GM12878 (cell line): ENCODE results near the gene AMBRA1. TPM values are rescaled to one million over a fixed set of nuclear protein-coding genes. Genes with fewer than 3 reads are reported as not detected.

Experiments used
- CREM ChIP-seq: IDR thresholded peaks from 2 replicates; pipeline ENCODE4 v1.6.1; 2014; ENCODE audit warnings: antibody characterized with exemption, low read depth
- EGR1 ChIP-seq, 2 experiments: IDR thresholded peaks; 1 replicate in 1 of 2; 2 replicates in 1 of 2; pipeline ENCODE4 v1.6.1; 2011 to 2012; ENCODE audit warnings: low read depth in 2 of 2, low read length in 2 of 2, borderline replicate concordance in 1 of 2, mild to moderate bottlenecking in 1 of 2, moderate library complexity in 1 of 2
- FOXK2 ChIP-seq: fragments of 450-650 bp; IDR thresholded peaks from 2 replicates; pipeline ENCODE4 v1.6.1; 2017; ENCODE audit warnings: mild to moderate bottlenecking, moderate library complexity
- GABPA ChIP-seq: IDR thresholded peaks from 2 replicates; pipeline ENCODE4 v1.6.1; 2014; ENCODE audit warnings: antibody characterized with exemption, low read depth, mild to moderate bottlenecking, inconsistent platforms
- IKZF1 ChIP-seq: fragments of 450-650 bp; conservative IDR thresholded peaks from 2 replicates; pipeline ENCODE4 v1.6.1; 2017; ENCODE audit warnings: antibody characterized with exemption, mild to moderate bottlenecking
- IKZF2 ChIP-seq, 2 experiments: fragments of 450-650 bp; IDR thresholded peaks; 2 replicates each; pipeline ENCODE4 v1.6.1; 2017; ENCODE audit warnings: mild to moderate bottlenecking in 2 of 2, moderate library complexity in 2 of 2
- LARP7 ChIP-seq: fragments of 450-650 bp; IDR thresholded peaks from 2 replicates; pipeline ENCODE4 v1.6.1; 2017; ENCODE audit warnings: mild to moderate bottlenecking
- RBBP5 ChIP-seq: fragments of 200-600 bp; sonication (generic); conservative IDR thresholded peaks from 2 replicates; pipeline ENCODE4 v1.6.1; 2016
- RELA ChIP-seq: fragments of 450-650 bp; IDR thresholded peaks from 2 replicates; pipeline ENCODE4 v1.8.0; 2014; ENCODE audit warnings: borderline replicate concordance; ENCODE audit not compliant: partially characterized antibody
- RFX5 ChIP-seq: IDR thresholded peaks from 2 replicates; pipeline ENCODE4 v1.6.1; 2011; ENCODE audit warnings: low read depth, low read length, improper control_type of control experiment
- RUNX3 ChIP-seq: IDR thresholded peaks from 2 replicates; pipeline ENCODE4 v1.6.1; 2012; ENCODE audit warnings: low read length, inconsistent platforms
- SIX5 ChIP-seq: IDR thresholded peaks from 2 replicates; pipeline ENCODE4 v1.6.1; 2011; ENCODE audit warnings: mild to moderate bottlenecking, low read depth, low read length, moderate library complexity; ENCODE audit not compliant: severe bottlenecking
- SMC3 ChIP-seq: IDR thresholded peaks from 2 replicates; pipeline ENCODE4 v1.6.1; 2011; ENCODE audit warnings: low read length, improper control_type of control experiment, borderline replicate concordance
- SUZ12 ChIP-seq: fragments of 200-600 bp; sonication (generic); IDR thresholded peaks from one replicate; pipeline ENCODE4 v1.6.1; 2018; ENCODE audit warnings: antibody characterized with exemption, mild to moderate bottlenecking; ENCODE audit not compliant: unreplicated experiment
- YY1 ChIP-seq: IDR thresholded peaks from 2 replicates; pipeline ENCODE4 v1.6.1; 2011; ENCODE audit warnings: low read depth, mild to moderate bottlenecking, low read length
- ZNF207 ChIP-seq: fragments of 450-650 bp; IDR thresholded peaks from 2 replicates; pipeline ENCODE4 v1.6.1; 2014; ENCODE audit warnings: antibody characterized with exemption, mild to moderate bottlenecking, borderline replicate concordance
- ZNF24 ChIP-seq: fragments of 450-650 bp; IDR thresholded peaks from 2 replicates; pipeline ENCODE4 v1.6.1; 2017; ENCODE audit warnings: antibody characterized with exemption, mild to moderate bottlenecking
- ZZZ3 ChIP-seq: IDR thresholded peaks from 2 replicates; pipeline ENCODE4 v1.6.1; 2011; ENCODE audit warnings: low read depth; ENCODE audit not compliant: control insufficient read depth, insufficient read length
- polyA plus RNA-seq, 11 experiments: library from polyadenylated mRNA; depleted of rRNA in 4 of 11; unstranded in 6 of 11; stranded (reverse) in 5 of 11; fragments of >200 nt; fragmentation: Nextera tagmentation in 4 of 11; fragmentation: Illumina TruSeq in 1 of 11; extraction: Ambion mirVana in 4 of 11; extraction: Trizol in 1 of 11; gene quantifications; 1 replicate in 1 of 11; 2 replicates in 10 of 11; pipeline versions ENCODE4 v1.2.1 to v1.2.3, GENCODE V29; 2011 to 2016; ENCODE audit warnings: inconsistent platforms in 2 of 11, missing spikeins in 2 of 11, low read depth in 1 of 11
- total RNA-seq, 4 experiments: library from RNA; depleted of rRNA in 3 of 4; stranded (reverse); fragments of >200 nt in 3 of 4; fragmentation: Illumina TruSeq in 1 of 4; extraction: Trizol in 1 of 4; gene quantifications; 2 replicates each; pipeline versions ENCODE4 v1.2.1 to v1.2.3, GENCODE V29; 2013 to 2021
- TF ChIP-seq, protein P1 (sequence below): fragments of 450-650 bp; formaldehyde crosslinking; IDR thresholded peaks from 2 replicates; pipeline ENCODE4 v1.4.0; 2020; ENCODE audit warnings: mild to moderate bottlenecking, moderate library complexity
- TF ChIP-seq, protein P2 (sequence below): IDR thresholded peaks from 2 replicates; pipeline ENCODE4 v1.6.1; 2012; ENCODE audit warnings: low read depth, low read length, improper control_type of control experiment
- TF ChIP-seq, protein P3 (sequence below): fragments of 450-650 bp; IDR thresholded peaks from 2 replicates; pipeline ENCODE4 v1.6.1; 2017; ENCODE audit warnings: mild to moderate bottlenecking, moderate library complexity
- TF ChIP-seq, protein P4 (sequence below): IDR thresholded peaks from 2 replicates; pipeline ENCODE4 v1.6.1; 2012; ENCODE audit warnings: low read depth, low read length, improper control_type of control experiment

AMBRA1 gene
- total and polyA plus RNA-seq, 10 of the 15 experiments (the other 5 are each of a cell fraction or from before 2014, with no cell fraction given), result 0.57 to 34.3 (median 13.7) TPM

DNA sequence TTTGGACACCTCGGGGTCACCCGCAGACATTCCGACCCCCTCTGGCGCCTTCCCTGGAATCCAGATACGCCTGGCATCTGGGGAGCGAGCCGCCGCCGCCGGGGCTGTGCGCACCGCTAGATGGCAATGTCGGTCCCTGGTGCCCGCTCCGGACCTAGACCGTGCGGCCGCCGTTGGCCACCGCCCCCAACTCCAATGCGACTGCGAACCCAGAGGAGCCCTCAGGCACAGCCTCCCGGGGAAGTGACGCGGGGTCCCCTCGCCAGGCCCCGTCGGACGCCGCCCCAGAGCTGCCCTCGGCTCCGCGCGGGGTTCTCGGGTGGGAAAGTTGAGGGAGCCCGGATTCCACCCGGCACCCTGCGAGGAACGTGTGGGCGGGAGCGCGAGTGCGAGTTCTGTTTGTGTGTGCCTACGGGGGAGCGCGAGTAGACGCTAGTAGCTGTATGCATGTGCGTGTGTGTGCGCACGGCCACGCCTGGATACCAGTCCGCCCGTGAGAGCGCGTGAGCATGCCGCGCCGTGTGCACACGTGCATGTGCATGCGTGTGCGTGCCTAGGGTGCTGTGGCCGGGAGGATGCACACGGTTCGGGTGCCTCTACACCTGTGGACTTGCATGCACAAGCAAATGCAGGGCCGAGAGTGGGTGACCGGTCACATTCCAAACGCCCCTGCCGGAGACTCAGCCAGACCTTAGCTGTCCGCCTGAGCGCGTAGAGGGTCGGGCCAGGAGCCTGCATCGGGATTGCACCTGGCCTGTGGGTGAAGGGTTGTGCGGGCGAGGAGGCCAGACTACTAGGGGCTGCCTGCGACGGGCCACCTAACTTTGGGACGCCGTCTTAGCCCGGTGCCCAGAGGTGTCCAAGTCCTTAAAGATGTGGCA is 204.1 kb downstream of the AMBRA1 start (continued):
- TF ChIP-seq, protein P1, sequence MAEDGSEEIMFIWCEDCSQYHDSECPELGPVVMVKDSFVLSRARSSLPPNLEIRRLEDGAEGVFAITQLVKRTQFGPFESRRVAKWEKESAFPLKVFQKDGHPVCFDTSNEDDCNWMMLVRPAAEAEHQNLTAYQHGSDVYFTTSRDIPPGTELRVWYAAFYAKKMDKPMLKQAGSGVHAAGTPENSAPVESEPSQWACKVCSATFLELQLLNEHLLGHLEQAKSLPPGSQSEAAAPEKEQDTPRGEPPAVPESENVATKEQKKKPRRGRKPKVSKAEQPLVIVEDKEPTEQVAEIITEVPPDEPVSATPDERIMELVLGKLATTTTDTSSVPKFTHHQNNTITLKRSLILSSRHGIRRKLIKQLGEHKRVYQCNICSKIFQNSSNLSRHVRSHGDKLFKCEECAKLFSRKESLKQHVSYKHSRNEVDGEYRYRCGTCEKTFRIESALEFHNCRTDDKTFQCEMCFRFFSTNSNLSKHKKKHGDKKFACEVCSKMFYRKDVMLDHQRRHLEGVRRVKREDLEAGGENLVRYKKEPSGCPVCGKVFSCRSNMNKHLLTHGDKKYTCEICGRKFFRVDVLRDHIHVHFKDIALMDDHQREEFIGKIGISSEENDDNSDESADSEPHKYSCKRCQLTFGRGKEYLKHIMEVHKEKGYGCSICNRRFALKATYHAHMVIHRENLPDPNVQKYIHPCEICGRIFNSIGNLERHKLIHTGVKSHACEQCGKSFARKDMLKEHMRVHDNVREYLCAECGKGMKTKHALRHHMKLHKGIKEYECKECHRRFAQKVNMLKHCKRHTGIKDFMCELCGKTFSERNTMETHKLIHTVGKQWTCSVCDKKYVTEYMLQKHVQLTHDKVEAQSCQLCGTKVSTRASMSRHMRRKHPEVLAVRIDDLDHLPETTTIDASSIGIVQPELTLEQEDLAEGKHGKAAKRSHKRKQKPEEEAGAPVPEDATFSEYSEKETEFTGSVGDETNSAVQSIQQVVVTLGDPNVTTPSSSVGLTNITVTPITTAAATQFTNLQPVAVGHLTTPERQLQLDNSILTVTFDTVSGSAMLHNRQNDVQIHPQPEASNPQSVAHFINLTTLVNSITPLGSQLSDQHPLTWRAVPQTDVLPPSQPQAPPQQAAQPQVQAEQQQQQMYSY, result no peak
- no peak for TF ChIP-seq RELA
- TF ChIP-seq SIX5, result no peak
- no peak for TF ChIP-seq RFX5
- TF ChIP-seq IKZF2 (IDR thresholded peaks at IDR 0.05), result peak in 1 of 2 experiments; percentile 9; a peak in 1 of 4 replicates
- TF ChIP-seq RUNX3, result no peak
- TF ChIP-seq, protein P2, sequence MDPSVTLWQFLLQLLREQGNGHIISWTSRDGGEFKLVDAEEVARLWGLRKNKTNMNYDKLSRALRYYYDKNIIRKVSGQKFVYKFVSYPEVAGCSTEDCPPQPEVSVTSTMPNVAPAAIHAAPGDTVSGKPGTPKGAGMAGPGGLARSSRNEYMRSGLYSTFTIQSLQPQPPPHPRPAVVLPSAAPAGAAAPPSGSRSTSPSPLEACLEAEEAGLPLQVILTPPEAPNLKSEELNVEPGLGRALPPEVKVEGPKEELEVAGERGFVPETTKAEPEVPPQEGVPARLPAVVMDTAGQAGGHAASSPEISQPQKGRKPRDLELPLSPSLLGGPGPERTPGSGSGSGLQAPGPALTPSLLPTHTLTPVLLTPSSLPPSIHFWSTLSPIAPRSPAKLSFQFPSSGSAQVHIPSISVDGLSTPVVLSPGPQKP, result no peak
- TF ChIP-seq, protein P3, sequence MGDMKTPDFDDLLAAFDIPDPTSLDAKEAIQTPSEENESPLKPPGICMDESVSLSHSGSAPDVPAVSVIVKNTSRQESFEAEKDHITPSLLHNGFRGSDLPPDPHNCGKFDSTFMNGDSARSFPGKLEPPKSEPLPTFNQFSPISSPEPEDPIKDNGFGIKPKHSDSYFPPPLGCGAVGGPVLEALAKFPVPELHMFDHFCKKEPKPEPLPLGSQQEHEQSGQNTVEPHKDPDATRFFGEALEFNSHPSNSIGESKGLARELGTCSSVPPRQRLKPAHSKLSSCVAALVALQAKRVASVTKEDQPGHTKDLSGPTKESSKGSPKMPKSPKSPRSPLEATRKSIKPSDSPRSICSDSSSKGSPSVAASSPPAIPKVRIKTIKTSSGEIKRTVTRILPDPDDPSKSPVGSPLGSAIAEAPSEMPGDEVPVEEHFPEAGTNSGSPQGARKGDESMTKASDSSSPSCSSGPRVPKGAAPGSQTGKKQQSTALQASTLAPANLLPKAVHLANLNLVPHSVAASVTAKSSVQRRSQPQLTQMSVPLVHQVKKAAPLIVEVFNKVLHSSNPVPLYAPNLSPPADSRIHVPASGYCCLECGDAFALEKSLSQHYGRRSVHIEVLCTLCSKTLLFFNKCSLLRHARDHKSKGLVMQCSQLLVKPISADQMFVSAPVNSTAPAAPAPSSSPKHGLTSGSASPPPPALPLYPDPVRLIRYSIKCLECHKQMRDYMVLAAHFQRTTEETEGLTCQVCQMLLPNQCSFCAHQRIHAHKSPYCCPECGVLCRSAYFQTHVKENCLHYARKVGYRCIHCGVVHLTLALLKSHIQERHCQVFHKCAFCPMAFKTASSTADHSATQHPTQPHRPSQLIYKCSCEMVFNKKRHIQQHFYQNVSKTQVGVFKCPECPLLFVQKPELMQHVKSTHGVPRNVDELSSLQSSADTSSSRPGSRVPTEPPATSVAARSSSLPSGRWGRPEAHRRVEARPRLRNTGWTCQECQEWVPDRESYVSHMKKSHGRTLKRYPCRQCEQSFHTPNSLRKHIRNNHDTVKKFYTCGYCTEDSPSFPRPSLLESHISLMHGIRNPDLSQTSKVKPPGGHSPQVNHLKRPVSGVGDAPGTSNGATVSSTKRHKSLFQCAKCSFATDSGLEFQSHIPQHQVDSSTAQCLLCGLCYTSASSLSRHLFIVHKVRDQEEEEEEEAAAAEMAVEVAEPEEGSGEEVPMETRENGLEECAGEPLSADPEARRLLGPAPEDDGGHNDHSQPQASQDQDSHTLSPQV, result no peak
- no peak for TF ChIP-seq ZZZ3
- peak; percentile 62 for TF ChIP-seq IKZF1
- TF ChIP-seq, protein P4, sequence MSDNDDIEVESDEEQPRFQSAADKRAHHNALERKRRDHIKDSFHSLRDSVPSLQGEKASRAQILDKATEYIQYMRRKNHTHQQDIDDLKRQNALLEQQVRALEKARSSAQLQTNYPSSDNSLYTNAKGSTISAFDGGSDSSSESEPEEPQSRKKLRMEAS, result 0 out of 2 replicates have a peak, but pooled peaks have one; percentile 19
- TF ChIP-seq SMC3, result peak; percentile 69
- TF ChIP-seq RBBP5, result no peak
- TF ChIP-seq ZNF207, result no peak
- no peak for TF ChIP-seq FOXK2
- no peak for TF ChIP-seq CREM
- no peak for TF ChIP-seq GABPA
- TF ChIP-seq YY1, result peak; percentile 57; the same call in 1 of the 2 replicates
- no peak for TF ChIP-seq ZNF24
- TF ChIP-seq SUZ12, result no peak
- 0 out of 3 replicates have a peak, but pooled peaks of 1 of the 2 experiments have one; percentile 23 for TF ChIP-seq EGR1 (IDR thresholded peaks at IDR 0.05; ENCODE audit: borderline replicate concordance in 1 of 2, low read depth in 2 of 2, low read length in 2 of 2)
- TF ChIP-seq LARP7, result 0 out of 2 replicates have a peak, but pooled peaks have one; percentile 30
